CD4-positive, alpha-beta T cell (primary cell): ENCODE measurements around the gene FLCN. TPM values are rescaled to one million over a fixed set of nuclear protein-coding genes. Genes with fewer than 3 reads are reported as not detected.
A peak's percentile ranks its signal among the peaks of the same experiment; 100 is the strongest.

Experiments used
- ATAC-seq: fragments of 200-7000 bp; cut with Tn5 transposase; one replicate; pipeline ENCODE4 v1.10.0; 2022; ENCODE audit warnings: mild to moderate bottlenecking; ENCODE audit not compliant: poor library complexity
- CTCF ChIA-PET: fragments of 350-600 bp; sonication (Branson Sonifier 250); formaldehyde crosslinking; loops from one replicate; lab custom pipeline; 2021; ENCODE audit warnings: antibody characterized with exemption, inconsistent platforms; lab: Charles Lee
- POLR2A ChIA-PET: fragments of 350-600 bp; sonication (Branson Sonifier 250); formaldehyde crosslinking; loops from one replicate; lab custom pipeline; 2021; ENCODE audit warnings: antibody characterized with exemption, inconsistent platforms; lab: Charles Lee
- DNase-seq, 14 experiments: peaks; one replicate each; pipeline ENCODE4 v3.0.0-alpha.2; 2013 to 2020; ENCODE audit warnings: mixed read lengths in 2 of 14
- H3K27ac ChIP-seq, 2 donors: one replicate each; pipeline versions ENCODE4 v1.5.1 to v1.7.0; 2013; ENCODE audit warnings: low read length in 2 of 2, low read depth in 1 of 2, mild to moderate bottlenecking in 1 of 2
- H3K27me3 ChIP-seq, 2 experiments: 1 replicate in 1 of 2; 2 replicates in 1 of 2; pipeline versions ENCODE4 v1.6.1 to v1.7.0; 2013; ENCODE audit warnings: low read length in 2 of 2, control low read depth in 1 of 2, mild to moderate bottlenecking in 1 of 2, moderate library complexity in 1 of 2; ENCODE audit not compliant: insufficient read depth in 2 of 2, control insufficient read depth in 1 of 2
- H3K36me3 ChIP-seq: one replicate; pipeline ENCODE4 v1.6.1; 2013; ENCODE audit warnings: low read length, control low read depth; ENCODE audit not compliant: insufficient read depth
- H3K4me1 ChIP-seq: one replicate; pipeline ENCODE4 v1.6.1; 2013; ENCODE audit warnings: low read length, control low read depth; ENCODE audit not compliant: insufficient read depth
- H3K4me3 ChIP-seq: one replicate; pipeline ENCODE4 v1.5.1; 2013; ENCODE audit warnings: mild to moderate bottlenecking, low read length, moderate library complexity
- H3K9me3 ChIP-seq, 2 experiments: 1 replicate in 1 of 2; 2 replicates in 1 of 2; pipeline versions ENCODE4 v1.6.1 to v1.7.0; 2013; ENCODE audit warnings: low read length in 2 of 2, mild to moderate bottlenecking in 2 of 2, control low read depth in 1 of 2, moderate library complexity in 1 of 2; ENCODE audit not compliant: control insufficient read depth in 1 of 2, insufficient read depth in 1 of 2
- H3K27ac Mint-ChIP-seq: one replicate; pipeline ENCODE4 v1.8.0; 2020; ENCODE audit warnings: mixed read lengths
- H3K27me3 Mint-ChIP-seq: one replicate; pipeline ENCODE4 v1.8.0; 2021; ENCODE audit warnings: mixed read lengths
- H3K36me3 Mint-ChIP-seq: one replicate; pipeline ENCODE4 v1.8.0; 2021; ENCODE audit warnings: low read depth, mixed read lengths
- H3K4me1 Mint-ChIP-seq: one replicate; pipeline ENCODE4 v1.8.0; 2021; ENCODE audit warnings: low read depth, mixed read lengths
- H3K4me3 Mint-ChIP-seq: one replicate; pipeline ENCODE4 v1.8.0; 2020; ENCODE audit warnings: mild to moderate bottlenecking, mixed read lengths
- H3K9me3 Mint-ChIP-seq: one replicate; pipeline ENCODE4 v1.8.0; 2020; ENCODE audit warnings: mixed read lengths
- intact Hi-C, 2 experiments: fragments of 100-400 bp; cut with DNase I in 1 of 2; cut with micrococcal nuclease in 1 of 2; formaldehyde crosslinking; loops; one replicate each; pipeline versions ENCODE4 v1.15.1 to v1.9.0; 2023 to 2025; cut with DNase I, micrococcal nuclease
- total RNA-seq, 174 experiments: library from RNA in 2 of 174; stranded (reverse) in 2 of 174; gene quantifications; one replicate each; pipeline ENCODE4 v1.2.3 and lab custom pipeline; 2021 to 2026
- TF ChIP-seq, protein P1 (sequence below): fragments of 200-600 bp; IDR thresholded peaks from one replicate; pipeline ENCODE4 v1.8.0; 2022; ENCODE audit warnings: antibody characterized with exemption, mild to moderate bottlenecking

Gene FLCN
- total RNA-seq, 2 experiments from 2014 or later = 12.1 to 15.9 TPM

GRCh38 chr17:17169396-17169795 is 67.6 kb downstream of the FLCN start:
- H3K27ac ChIP-seq = peak overlapping the region in 1 of 2 donors; percentile 23
- intact Hi-C loops = no loop called here
- Mint-ChIP-seq H3K4me1 (peaks cover 44% of the 10 kb centered on the region), H3K36me3 (peaks cover 82% of the 10 kb centered on the region), H3K27me3 (no peaks in the 10 kb centered on the region), H3K4me3 (no peak overlapping the region), H3K27ac (peak overlapping the region; percentile 99), H3K9me3 (no peaks in the 10 kb centered on the region)
- POLR2A ChIA-PET = interaction anchor here (0.8 to 1.5 kb wide), 2 partner anchors 36 to 41 kb away, joined by 3 to 4 read pairs; no protein-coding TSS in a partner anchor
- DNase-seq (no peak), ATAC-seq (no peak)
- no peak overlapping the region for H3K4me3 ChIP-seq
- no peaks in the 10 kb centered on the region for H3K9me3 ChIP-seq
- no peaks in the 10 kb centered on the region for H3K27me3 ChIP-seq
- H3K36me3 ChIP-seq = peaks cover 69% of the 10 kb centered on the region
- peaks cover 51% of the 10 kb centered on the region for H3K4me1 ChIP-seq
- TF ChIP-seq, protein P1, sequence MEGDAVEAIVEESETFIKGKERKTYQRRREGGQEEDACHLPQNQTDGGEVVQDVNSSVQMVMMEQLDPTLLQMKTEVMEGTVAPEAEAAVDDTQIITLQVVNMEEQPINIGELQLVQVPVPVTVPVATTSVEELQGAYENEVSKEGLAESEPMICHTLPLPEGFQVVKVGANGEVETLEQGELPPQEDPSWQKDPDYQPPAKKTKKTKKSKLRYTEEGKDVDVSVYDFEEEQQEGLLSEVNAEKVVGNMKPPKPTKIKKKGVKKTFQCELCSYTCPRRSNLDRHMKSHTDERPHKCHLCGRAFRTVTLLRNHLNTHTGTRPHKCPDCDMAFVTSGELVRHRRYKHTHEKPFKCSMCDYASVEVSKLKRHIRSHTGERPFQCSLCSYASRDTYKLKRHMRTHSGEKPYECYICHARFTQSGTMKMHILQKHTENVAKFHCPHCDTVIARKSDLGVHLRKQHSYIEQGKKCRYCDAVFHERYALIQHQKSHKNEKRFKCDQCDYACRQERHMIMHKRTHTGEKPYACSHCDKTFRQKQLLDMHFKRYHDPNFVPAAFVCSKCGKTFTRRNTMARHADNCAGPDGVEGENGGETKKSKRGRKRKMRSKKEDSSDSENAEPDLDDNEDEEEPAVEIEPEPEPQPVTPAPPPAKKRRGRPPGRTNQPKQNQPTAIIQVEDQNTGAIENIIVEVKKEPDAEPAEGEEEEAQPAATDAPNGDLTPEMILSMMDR = no peak
- CTCF ChIA-PET = no interaction called here

GRCh38 chr17:17168401-17168800 is 68.6 kb downstream of the FLCN start:
- ChIA-PET POLR2A (interaction anchor here (0.8 to 1.5 kb wide), 3 partner anchors 30 to 40 kb away, joined by 3 to 4 read pairs (median 3); no protein-coding TSS in a partner anchor), CTCF (interaction anchor here (0.6 kb wide), 1 partner anchor 177 kb away, joined by 4 read pairs; no protein-coding TSS in a partner anchor)
- H3K27ac ChIP-seq = no peak overlapping the region
- no peak overlapping the region for H3K4me3 ChIP-seq
- no peaks in the 10 kb centered on the region for H3K27me3 ChIP-seq
- H3K9me3 Mint-ChIP-seq = no peaks in the 10 kb centered on the region
- peaks cover 41% of the 10 kb centered on the region for H3K4me1 ChIP-seq
- ATAC-seq = no peak
- H3K36me3 Mint-ChIP-seq = peaks cover 80% of the 10 kb centered on the region
- no peak for DNase-seq
- no peaks in the 10 kb centered on the region for H3K9me3 ChIP-seq
- peaks cover 47% of the 10 kb centered on the region for H3K4me1 Mint-ChIP-seq
- H3K27ac Mint-ChIP-seq = peak overlapping the region; percentile 45
- H3K4me3 Mint-ChIP-seq = no peak overlapping the region
- H3K27me3 Mint-ChIP-seq = no peaks in the 10 kb centered on the region
- H3K36me3 ChIP-seq = peaks cover 69% of the 10 kb centered on the region
- intact Hi-C loops = no loop called here
- TF ChIP-seq, protein P1 = no peak

- ChIA-PET POLR2A (interaction anchor here (0.8 to 1.5 kb wide), 2 partner anchors 30 to 37 kb away, joined by 3 read pairs; no protein-coding TSS in a partner anchor), CTCF (no interaction called here)
- Histone ChIP-seq H3K36me3 (peaks cover 72% of the 10 kb centered on the region), H3K9me3 (no peaks in the 10 kb centered on the region), H3K27me3 (no peaks in the 10 kb centered on the region), H3K4me1 (peaks cover 37% of the 10 kb centered on the region), H3K27ac (no peak overlapping the region), H3K4me3 (no peak overlapping the region)
- no peak for ATAC-seq
- no peaks in the 10 kb centered on the region for H3K27me3 Mint-ChIP-seq
- H3K4me3 Mint-ChIP-seq = no peak overlapping the region
- no peaks in the 10 kb centered on the region for H3K9me3 Mint-ChIP-seq
- TF ChIP-seq, protein P1 = no peak
- DNase-seq = no peak
- H3K27ac Mint-ChIP-seq = no peak overlapping the region
- intact Hi-C loops = no loop called here
- peaks cover 47% of the 10 kb centered on the region for H3K4me1 Mint-ChIP-seq
- peaks cover 80% of the 10 kb centered on the region for H3K36me3 Mint-ChIP-seq
Measured at GRCh38 chr17:17167986-17168385, 69.0 kb downstream of the FLCN start.
